Activated naive CD8-positive, alpha-beta T cell treated with anti-CD3 and anti-CD28 coated beads, Interleukin-2, amount 50 U/mL, for 24 hours (primary cell): ENCODE results near the gene SLC14A1.

ENCODE experiments used
- ATAC-seq: fragments of 150-1000 bp; cut with Tn5 transposase; one replicate; pipeline ENCODE4 v1.10.0; 2021
- DNase-seq: peaks from one replicate; pipeline ENCODE4 v3.0.0; 2021
- H3K27ac Mint-ChIP-seq: one replicate; pipeline ENCODE4 v1.8.0; 2021; ENCODE audit warnings: mild to moderate bottlenecking, mixed read lengths
- H3K27me3 Mint-ChIP-seq: one replicate; pipeline ENCODE4 v1.8.0; 2021; ENCODE audit warnings: mixed read lengths
- H3K36me3 Mint-ChIP-seq: one replicate; pipeline ENCODE4 v1.8.0; 2021; ENCODE audit warnings: low read depth, mixed read lengths
- H3K4me1 Mint-ChIP-seq: one replicate; pipeline ENCODE4 v1.8.0; 2021; ENCODE audit warnings: mixed read lengths
- H3K4me3 Mint-ChIP-seq: one replicate; pipeline ENCODE4 v1.8.0; 2021; ENCODE audit warnings: mild to moderate bottlenecking, moderate library complexity, mixed read lengths
- H3K9me3 Mint-ChIP-seq: one replicate; pipeline ENCODE4 v1.8.0; 2021; ENCODE audit warnings: mixed read lengths

Gene SLC14A1

DNA sequence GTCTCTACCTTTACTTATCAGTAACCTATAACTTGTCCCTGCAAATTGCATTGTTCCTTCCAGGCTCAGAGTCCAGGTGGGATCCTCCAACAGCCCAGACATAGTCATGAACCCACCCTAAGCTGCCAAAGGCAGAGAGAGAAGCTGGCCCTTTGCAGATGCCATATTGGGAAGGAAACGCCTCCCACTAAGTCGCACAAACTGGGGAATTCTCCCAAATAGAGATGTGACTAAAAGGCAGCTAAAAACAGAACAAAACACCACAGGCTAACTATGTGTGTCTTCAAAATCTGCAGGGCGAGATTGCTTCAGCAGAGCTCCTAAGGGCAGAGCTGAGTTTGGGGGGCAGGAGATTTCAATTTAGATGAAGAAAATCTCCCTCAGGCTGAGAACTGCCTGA, 63.0 kb downstream of the SLC14A1 start:
- H3K27ac Mint-ChIP-seq = no peak overlapping the region
- no peaks in the 10 kb centered on the region for H3K36me3 Mint-ChIP-seq
- H3K9me3 Mint-ChIP-seq = no peaks in the 10 kb centered on the region
- H3K4me1 Mint-ChIP-seq = peaks cover 4% of the 10 kb centered on the region
- DNase-seq (no peak), ATAC-seq (no peak)
- H3K4me3 Mint-ChIP-seq = no peak overlapping the region
- peaks cover 1% of the 10 kb centered on the region for H3K27me3 Mint-ChIP-seq

DNA sequence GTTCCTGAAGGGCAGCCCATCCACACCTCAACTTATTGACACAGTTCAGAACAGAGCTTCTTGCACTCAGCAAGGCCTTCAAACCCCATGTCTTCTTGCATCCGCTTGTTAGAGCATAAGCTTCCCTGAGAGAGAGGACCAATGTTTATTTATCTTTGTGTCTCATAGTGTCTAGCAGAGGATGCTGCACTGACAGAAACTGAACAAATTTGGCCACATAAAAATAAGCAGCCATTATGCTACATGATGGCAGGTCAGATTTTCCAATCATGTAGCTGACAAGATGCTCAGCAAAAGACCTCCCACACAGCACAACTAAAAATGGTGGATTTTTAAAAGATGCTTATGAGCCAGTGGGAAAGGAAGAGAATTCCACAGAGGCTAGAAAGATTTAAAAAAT, 63.4 kb downstream of the SLC14A1 start:
- Mint-ChIP-seq H3K27ac (no peak overlapping the region), H3K4me1 (peaks cover 4% of the 10 kb centered on the region), H3K4me3 (no peak overlapping the region), H3K9me3 (peaks cover under 1% of the 10 kb centered on the region), H3K27me3 (peaks cover 1% of the 10 kb centered on the region), H3K36me3 (no peaks in the 10 kb centered on the region)
- DNase-seq (no peak), ATAC-seq (no peak)

DNA sequence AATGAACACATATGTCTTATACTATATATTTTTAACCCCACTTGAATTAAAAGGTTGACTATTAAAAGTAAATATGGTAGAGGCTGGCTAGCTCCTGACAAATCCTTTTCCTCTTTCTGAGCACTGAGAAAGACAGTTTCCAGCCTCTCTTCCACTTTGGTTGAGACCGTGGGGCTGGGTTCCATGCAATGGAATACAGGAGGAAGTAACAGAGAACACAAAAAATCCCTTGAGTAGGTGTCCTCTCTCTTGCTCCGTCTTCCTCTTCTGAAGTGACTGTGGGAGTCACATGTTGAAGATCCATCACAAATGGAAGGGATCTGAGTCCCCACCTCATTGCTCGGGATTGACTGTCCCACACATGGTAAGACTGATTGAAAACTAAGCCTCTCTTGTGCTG, 64.9 kb downstream of the SLC14A1 start:
- Mint-ChIP-seq H3K4me3 (no peak overlapping the region), H3K4me1 (peaks cover 8% of the 10 kb centered on the region), H3K27ac (no peak overlapping the region), H3K9me3 (peaks cover 4% of the 10 kb centered on the region), H3K27me3 (peaks cover 1% of the 10 kb centered on the region), H3K36me3 (no peaks in the 10 kb centered on the region)
- no peak for ATAC-seq
- no peak for DNase-seq

DNA sequence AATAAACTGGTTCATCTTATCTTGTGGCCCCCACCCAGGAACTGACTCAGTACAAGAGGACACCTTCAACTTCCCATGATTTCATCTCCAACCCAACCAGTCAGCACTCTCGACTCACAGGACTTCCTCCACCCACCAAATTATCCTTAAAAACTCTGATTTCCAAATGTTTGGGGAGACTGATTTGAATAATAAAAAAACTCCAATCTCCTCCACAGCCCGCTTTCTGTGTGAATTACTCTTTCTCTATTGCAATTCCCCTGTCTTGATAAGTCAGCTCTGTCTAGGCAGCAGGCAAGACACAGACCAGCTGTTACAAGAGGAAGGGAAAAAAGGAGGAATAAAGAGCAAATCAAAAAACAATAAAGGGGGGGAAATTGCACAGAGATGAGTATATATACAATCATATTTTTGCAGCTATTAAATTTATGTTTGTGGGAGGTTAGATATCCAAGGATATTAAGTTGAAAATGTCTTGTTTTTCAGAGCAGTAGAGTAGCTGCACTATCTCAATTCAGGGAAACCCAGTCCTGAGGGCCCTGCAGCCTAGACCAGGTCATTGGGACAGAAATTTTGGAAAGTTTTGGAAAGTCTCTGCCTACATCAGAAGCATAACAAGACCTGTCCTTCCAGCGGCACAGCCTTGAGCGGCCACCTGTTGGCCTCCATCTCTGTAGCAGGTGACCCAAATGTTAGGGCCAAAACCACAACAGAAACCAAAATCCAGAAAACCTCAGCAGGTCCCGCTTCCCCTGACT, 68.7 kb downstream of the SLC14A1 start:
- Mint-ChIP-seq H3K9me3 (peaks cover 4% of the 10 kb centered on the region), H3K36me3 (no peaks in the 10 kb centered on the region), H3K27me3 (no peaks in the 10 kb centered on the region), H3K27ac (no peak overlapping the region), H3K4me1 (peaks cover 4% of the 10 kb centered on the region), H3K4me3 (no peak overlapping the region)
- no peak for ATAC-seq
- no peak for DNase-seq

DNA sequence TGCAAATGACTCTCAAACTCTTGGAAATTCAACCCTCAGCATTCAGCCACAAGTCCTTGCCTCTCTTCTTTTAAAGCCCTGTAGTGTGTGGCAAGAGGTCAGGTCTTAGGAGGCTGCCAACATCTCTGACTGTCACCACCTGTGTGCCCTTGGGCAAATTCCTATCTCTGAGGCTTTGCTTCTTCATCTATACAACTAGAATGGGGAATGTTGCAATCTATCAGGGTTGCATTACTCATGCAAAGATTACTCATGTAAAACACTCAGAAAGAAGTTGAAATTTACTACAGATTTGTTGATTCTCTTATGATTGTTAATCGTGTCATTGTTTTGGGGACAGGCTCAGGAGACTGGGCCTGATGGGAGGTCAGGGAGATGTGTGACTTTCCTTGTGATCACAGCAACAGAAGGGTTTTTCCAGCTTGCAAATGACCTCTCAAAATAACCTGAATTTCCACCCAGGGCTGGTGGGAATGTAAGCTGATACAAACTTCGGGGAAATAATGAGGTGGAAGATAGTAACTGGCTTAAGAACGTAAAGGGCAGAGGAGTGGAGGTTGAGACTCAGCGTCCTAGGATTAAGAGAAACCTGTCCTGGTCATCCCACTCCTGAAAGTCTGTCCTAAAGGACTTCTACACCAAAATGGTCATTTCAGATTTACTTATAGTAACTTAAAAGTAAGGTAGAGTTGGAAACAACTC, 69.4 kb downstream of the SLC14A1 start:
- Mint-ChIP-seq H3K4me1 (peaks cover 4% of the 10 kb centered on the region), H3K27me3 (no peaks in the 10 kb centered on the region), H3K4me3 (no peak overlapping the region), H3K9me3 (peaks cover 4% of the 10 kb centered on the region), H3K36me3 (no peaks in the 10 kb centered on the region), H3K27ac (no peak overlapping the region)
- DNase-seq (no peak), ATAC-seq (no peak)

DNA sequence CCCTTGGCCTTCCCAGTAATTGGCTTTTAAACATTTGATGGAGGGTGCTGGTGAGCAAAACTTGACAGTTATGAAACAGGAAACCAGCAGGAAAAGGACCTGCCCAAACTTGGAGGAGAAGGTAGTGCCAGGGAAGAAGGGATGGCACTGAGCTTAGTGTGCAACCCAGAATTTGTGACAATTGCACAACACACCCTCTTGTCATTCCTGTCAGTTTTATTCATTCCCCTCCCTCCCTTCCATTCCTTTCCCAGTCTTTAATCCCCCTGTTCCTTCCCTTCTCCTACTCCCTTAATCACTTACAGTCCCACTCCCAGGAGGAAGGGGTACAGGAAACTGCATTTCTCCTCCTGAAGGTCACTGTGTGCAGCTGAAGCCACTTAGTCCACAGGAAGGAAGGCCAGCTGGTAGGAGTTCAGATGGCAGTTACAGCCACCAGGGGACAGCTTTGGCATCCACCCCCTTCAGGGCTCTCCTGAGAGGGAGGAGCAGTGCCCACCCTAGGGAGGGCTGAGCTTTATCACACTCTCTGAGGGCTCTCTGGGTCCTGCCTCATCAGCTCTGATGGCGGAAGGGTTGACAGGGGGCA, 77.5 kb downstream of the SLC14A1 start:
- peaks cover 15% of the 10 kb centered on the region for H3K9me3 Mint-ChIP-seq
- peaks cover 10% of the 10 kb centered on the region for H3K4me1 Mint-ChIP-seq
- DNase-seq (no peak), ATAC-seq (no peak)
- no peak overlapping the region for H3K27ac Mint-ChIP-seq
- H3K36me3 Mint-ChIP-seq = peaks cover 10% of the 10 kb centered on the region
- no peak overlapping the region for H3K4me3 Mint-ChIP-seq
- H3K27me3 Mint-ChIP-seq = peaks cover 8% of the 10 kb centered on the region
